T-helper 1 cell (primary cell): ENCODE measurements around the gene TPPP.
A peak's percentile ranks its signal among the peaks of the same experiment; 100 is the strongest.
"Not testable (repeated sequence)": the region's sequence is repeated elsewhere in the genome, so short reads cannot be mapped to it uniquely, and the experiment has no call there.

Source experiments
- DNase-seq, 5 donors: peaks; one replicate each; pipeline ENCODE4 v3.0.0-alpha.2; 2012 to 2020

Gene TPPP

GRCh38 chr5:692529-693041, 567 bp downstream of the TPPP start:
- DNase-seq = peak in 1 of 5 donors; percentile 29

GRCh38 chr5:691817-692528, 1.2 kb downstream of the TPPP start:
- DNase-seq = no peak

- DNase-seq = not testable (repeated sequence)
Observed at GRCh38 chr5:691049-691448, 2.1 kb downstream of the TPPP start.

GRCh38 chr5:690293-690692, 2.9 kb downstream of the TPPP start:
- DNase-seq = not testable (repeated sequence)

GRCh38 chr5:688348-689010, 4.7 kb downstream of the TPPP start:
- not testable (repeated sequence) for DNase-seq

- not testable (repeated sequence) for DNase-seq
Observed at GRCh38 chr5:686936-687335, 6.2 kb downstream of the TPPP start.

- not testable (repeated sequence) for DNase-seq
Observed at GRCh38 chr5:686172-686523, 7.0 kb downstream of the TPPP start.

- DNase-seq = no peak
Observed at GRCh38 chr5:685262-686171, 7.6 kb downstream of the TPPP start.

- no peak for DNase-seq
Observed at GRCh38 chr5:684751-685216, 8.4 kb downstream of the TPPP start.

GRCh38 chr5:683551-684481, 9.3 kb downstream of the TPPP start:
- DNase-seq = no peak

GRCh38 chr5:682651-683358, 10.3 kb downstream of the TPPP start:
- not testable (repeated sequence) for DNase-seq

- not testable (repeated sequence) for DNase-seq
Observed at GRCh38 chr5:682216-682615, 10.9 kb downstream of the TPPP start.

- DNase-seq = not testable (repeated sequence)
Observed at GRCh38 chr5:681317-682191, 11.6 kb downstream of the TPPP start.

GRCh38 chr5:680836-681235, 12.3 kb downstream of the TPPP start:
- not testable (repeated sequence) for DNase-seq

GRCh38 chr5:680118-680795, 12.9 kb downstream of the TPPP start:
- not testable (repeated sequence) for DNase-seq

GRCh38 chr5:679166-679895, 13.8 kb downstream of the TPPP start:
- DNase-seq = not testable (repeated sequence)

- DNase-seq = not testable (repeated sequence)
Observed at GRCh38 chr5:678521-678920, 14.6 kb downstream of the TPPP start.
